MM.1S (cell line): ENCODE data around the gene EP300.
"Not testable (repeated sequence)": the region's sequence is repeated elsewhere in the genome, so short reads cannot be mapped to it uniquely, and the experiment has no call there.

Source experiments
- DNase-seq: peaks from one replicate; pipeline ENCODE4 v3.0.0-alpha.2; 2015
- H2AFZ ChIP-seq: fragments of 300-600 bp; sonication (generic); 2 replicates; pipeline ENCODE4 v1.6.0; 2016; ENCODE audit warnings: antibody characterized with exemption, low read length
- H3F3A ChIP-seq: fragments of 300-600 bp; sonication (generic); 2 replicates; pipeline ENCODE4 v1.6.1; 2016; ENCODE audit warnings: mild to moderate bottlenecking, antibody characterized with exemption, low read length, moderate library complexity, mixed read lengths; ENCODE audit not compliant: insufficient read depth
- H3K27ac ChIP-seq: fragments of 300-600 bp; sonication (generic); 2 replicates; pipeline ENCODE4 v1.5.1; 2016; ENCODE audit warnings: mild to moderate bottlenecking, low read length
- H3K27me3 ChIP-seq: fragments of 300-600 bp; sonication (generic); replicated peaks from 2 replicates; pipeline ENCODE4 v1.6.0; 2016; ENCODE audit warnings: low read length; ENCODE audit not compliant: insufficient read depth
- H3K36me3 ChIP-seq: fragments of 300-600 bp; sonication (generic); replicated peaks from 2 replicates; pipeline ENCODE4 v1.6.1; 2016; ENCODE audit warnings: mild to moderate bottlenecking, low read length, mixed read lengths; ENCODE audit not compliant: insufficient read depth
- H3K4me1 ChIP-seq: fragments of 300-600 bp; sonication (generic); 2 replicates; pipeline ENCODE4 v1.6.1; 2016; ENCODE audit warnings: low read length, mixed read lengths
- H3K4me2 ChIP-seq: fragments of 300-600 bp; sonication (generic); 2 replicates; pipeline ENCODE4 v1.6.0; 2016; ENCODE audit warnings: low read depth, low read length
- H3K4me3 ChIP-seq: fragments of 300-600 bp; sonication (generic); 2 replicates; pipeline ENCODE4 v1.5.1; 2016; ENCODE audit warnings: low read length, mixed read lengths
- H3K79me2 ChIP-seq: fragments of 300-600 bp; sonication (generic); 2 replicates; pipeline ENCODE4 v1.6.1; 2016; ENCODE audit warnings: mixed run types, low read length, mixed read lengths
- H3K9ac ChIP-seq: fragments of 300-600 bp; sonication (generic); 2 replicates; pipeline ENCODE4 v1.6.1; 2016; ENCODE audit warnings: low read length, mixed read lengths
- H3K9me2 ChIP-seq: fragments of 300-600 bp; sonication (generic); replicated peaks from 2 replicates; pipeline ENCODE4 v1.6.1; 2016; ENCODE audit warnings: mild to moderate bottlenecking, low read length, mixed read lengths; ENCODE audit not compliant: insufficient read depth
- H3K9me3 ChIP-seq: fragments of 300-600 bp; sonication (generic); replicated peaks from 2 replicates; pipeline ENCODE4 v1.6.1; 2016; ENCODE audit warnings: mild to moderate bottlenecking, low read length, mixed read lengths; ENCODE audit not compliant: insufficient read depth
- H4K20me1 ChIP-seq: fragments of 300-600 bp; sonication (generic); 2 replicates; pipeline ENCODE4 v1.6.1; 2016; ENCODE audit warnings: mild to moderate bottlenecking, low read length, moderate library complexity, mixed read lengths; ENCODE audit not compliant: insufficient read depth
- CTCF ChIP-seq: fragments of 300-600 bp; sonication (generic); IDR thresholded peaks from 2 replicates; pipeline ENCODE4 v1.5.1; 2016; ENCODE audit warnings: antibody characterized with exemption, low read length, mixed read lengths
- EZH2 ChIP-seq: fragments of 300-600 bp; sonication (generic); optimal IDR thresholded peaks from 2 replicates; pipeline ENCODE3; 2017; ENCODE audit warnings: low read depth, mild to moderate bottlenecking, antibody characterized with exemption, low read length, mixed read lengths
- EZH2phosphoT487 ChIP-seq: fragments of 300-600 bp; sonication (generic); IDR thresholded peaks from 2 replicates; pipeline ENCODE4 v1.6.1; 2018; ENCODE audit warnings: antibody characterized with exemption, low read length

The EP300 gene

GRCh38 chr22:41177040-41177621 is 84.7 kb downstream of the EP300 start:
- no peaks in the 10 kb centered on the region for H3K27me3 ChIP-seq

GRCh38 chr22:41177622-41178424 is 85.4 kb downstream of the EP300 start:
- H3K4me2 ChIP-seq, result no peak overlapping the region
- peaks cover 6% of the 10 kb centered on the region; the same call in 1 of the 2 replicates for H3F3A ChIP-seq
- no peak overlapping the region for H3K9ac ChIP-seq
- no peaks in the 10 kb centered on the region for H4K20me1 ChIP-seq
- H3K9me2 ChIP-seq, result no peaks in the 10 kb centered on the region
- no peaks in the 10 kb centered on the region for H3K4me1 ChIP-seq
- TF ChIP-seq CTCF (no peak), EZH2phosphoT487 (no peak), EZH2 (no peak)
- no peak overlapping the region for H3K4me3 ChIP-seq
- no peak overlapping the region for H2AFZ ChIP-seq
- no peak overlapping the region for H3K27ac ChIP-seq
- H3K79me2 ChIP-seq, result no peaks in the 10 kb centered on the region
- H3K9me3 ChIP-seq, result no peaks in the 10 kb centered on the region
- H3K27me3 ChIP-seq, result no peaks in the 10 kb centered on the region
- DNase-seq, result no peak
- peaks cover 34% of the 10 kb centered on the region for H3K36me3 ChIP-seq

More at GRCh38 chr22:41177040-41177621, 84.7 kb downstream of the EP300 start:
- Histone ChIP-seq H3K4me1 (no peaks in the 10 kb centered on the region), H4K20me1 (no peaks in the 10 kb centered on the region), H3K4me2 (no peak overlapping the region), H3K27ac (no peak overlapping the region), H3K9me2 (no peaks in the 10 kb centered on the region), H3K79me2 (no peaks in the 10 kb centered on the region), H3K4me3 (no peak overlapping the region), H3F3A (0 out of 2 replicates have a peak, but pooled peaks cover 6% of the 10 kb centered on the region), H3K9ac (no peak overlapping the region), H2AFZ (no peak overlapping the region), H3K36me3 (peaks cover 39% of the 10 kb centered on the region), H3K9me3 (no peaks in the 10 kb centered on the region)
- no peak for DNase-seq
- TF ChIP-seq EZH2 (no peak), CTCF (no peak), EZH2phosphoT487 (no peak)

DNA sequence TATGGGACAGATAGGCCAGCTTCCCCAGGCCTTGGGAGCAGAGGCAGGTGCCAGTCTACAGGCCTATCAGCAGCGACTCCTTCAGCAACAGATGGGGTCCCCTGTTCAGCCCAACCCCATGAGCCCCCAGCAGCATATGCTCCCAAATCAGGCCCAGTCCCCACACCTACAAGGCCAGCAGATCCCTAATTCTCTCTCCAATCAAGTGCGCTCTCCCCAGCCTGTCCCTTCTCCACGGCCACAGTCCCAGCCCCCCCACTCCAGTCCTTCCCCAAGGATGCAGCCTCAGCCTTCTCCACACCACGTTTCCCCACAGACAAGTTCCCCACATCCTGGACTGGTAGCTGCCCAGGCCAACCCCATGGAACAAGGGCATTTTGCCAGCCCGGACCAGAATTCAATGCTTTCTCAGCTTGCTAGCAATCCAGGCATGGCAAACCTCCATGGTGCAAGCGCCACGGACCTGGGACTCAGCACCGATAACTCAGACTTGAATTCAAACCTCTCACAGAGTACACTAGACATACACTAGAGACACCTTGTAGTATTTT is 86.1 kb downstream of the EP300 start:
- TF ChIP-seq EZH2phosphoT487 (no peak), CTCF (no peak), EZH2 (no peak)
- no peak overlapping the region for H3K9ac ChIP-seq
- H3K27ac ChIP-seq, result no peak overlapping the region
- H3K4me1 ChIP-seq, result no peaks in the 10 kb centered on the region
- no peaks in the 10 kb centered on the region for H3K27me3 ChIP-seq
- peaks cover 30% of the 10 kb centered on the region for H3K36me3 ChIP-seq
- H3K9me3 ChIP-seq, result no peaks in the 10 kb centered on the region
- peaks cover 6% of the 10 kb centered on the region; the same call in 1 of the 2 replicates for H3F3A ChIP-seq
- no peaks in the 10 kb centered on the region for H4K20me1 ChIP-seq
- DNase-seq, result no peak
- no peak overlapping the region for H2AFZ ChIP-seq
- H3K79me2 ChIP-seq, result no peaks in the 10 kb centered on the region
- H3K9me2 ChIP-seq, result no peaks in the 10 kb centered on the region
- no peak overlapping the region for H3K4me2 ChIP-seq
- no peak overlapping the region for H3K4me3 ChIP-seq

GRCh38 chr22:41180362-41180761 is 88.0 kb downstream of the EP300 start:
- H3K36me3 ChIP-seq, result peaks cover 19% of the 10 kb centered on the region
- not testable (repeated sequence) for H3K9ac ChIP-seq, H3K27ac ChIP-seq, H3F3A ChIP-seq, H3K9me2 ChIP-seq, H2AFZ ChIP-seq, H3K4me3 ChIP-seq, H4K20me1 ChIP-seq, H3K4me1 ChIP-seq, H3K4me2 ChIP-seq, H3K79me2 ChIP-seq, H3K27me3 ChIP-seq, DNase-seq, H3K9me3 ChIP-seq
